Activated CD4-positive, alpha-beta T cell treated with anti-CD3 and anti-CD28 coated beads, Interleukin-2, Interleukin-6, amounts not matched to agents 100 ng/mL and 50 ng/mL, durations not matched to agents 16 hours and 8 hours (primary cell): Measurements from ENCODE around the gene UBE2QL1.

Experiments used
- DNase-seq: peaks from one replicate; pipeline ENCODE4 v3.0.0-alpha.2; 2020

The UBE2QL1 gene

GRCh38 chr5:6482735-6483134 lies 34.1 kb downstream of the UBE2QL1 start:
- no peak for DNase-seq

GRCh38 chr5:6483880-6484382 lies 35.3 kb downstream of the UBE2QL1 start:
- DNase-seq, result peak; percentile 76

GRCh38 chr5:6484446-6484845 lies 35.8 kb downstream of the UBE2QL1 start:
- no peak for DNase-seq

GRCh38 chr5:6484899-6485298 lies 36.2 kb downstream of the UBE2QL1 start:
- no peak for DNase-seq

GRCh38 chr5:6485441-6485840 lies 36.8 kb downstream of the UBE2QL1 start:
- no peak for DNase-seq

- no peak for DNase-seq
These were observed 37.4 kb downstream of the UBE2QL1 start for GRCh38 chr5:6486074-6486473.

- DNase-seq, result no peak
These were observed 38.4 kb downstream of the UBE2QL1 start for GRCh38 chr5:6487081-6487480.

- peak; percentile 20 for DNase-seq
These were observed 39.4 kb downstream of the UBE2QL1 start for GRCh38 chr5:6488021-6488420.

GRCh38 chr5:6489643-6490185 lies 41.1 kb downstream of the UBE2QL1 start:
- no peak for DNase-seq

GRCh38 chr5:6490246-6490645 lies 41.6 kb downstream of the UBE2QL1 start:
- DNase-seq, result no peak

- no peak for DNase-seq
These were observed 42.0 kb downstream of the UBE2QL1 start for GRCh38 chr5:6490693-6491092.

GRCh38 chr5:6491196-6491918 lies 42.7 kb downstream of the UBE2QL1 start:
- DNase-seq, result no peak

- no peak for DNase-seq
These were observed 43.2 kb downstream of the UBE2QL1 start for GRCh38 chr5:6491919-6492290.

- DNase-seq, result peak; percentile 59
These were observed 44.3 kb downstream of the UBE2QL1 start for GRCh38 chr5:6492934-6493333.

- DNase-seq, result no peak
These were observed 45.2 kb downstream of the UBE2QL1 start for GRCh38 chr5:6493681-6494454.

GRCh38 chr5:6494939-6495338 lies 46.3 kb downstream of the UBE2QL1 start:
- DNase-seq, result no peak

GRCh38 chr5:6495433-6496206 lies 47.0 kb downstream of the UBE2QL1 start:
- DNase-seq, result no peak

- DNase-seq, result peak; percentile 87
These were observed 47.5 kb downstream of the UBE2QL1 start for GRCh38 chr5:6496207-6496584.

GRCh38 chr5:6496636-6497035 lies 48.0 kb downstream of the UBE2QL1 start:
- DNase-seq, result peak; percentile 35

GRCh38 chr5:6497262-6497661 lies 48.6 kb downstream of the UBE2QL1 start:
- DNase-seq, result peak; percentile 52

GRCh38 chr5:6498968-6499367 lies 50.3 kb downstream of the UBE2QL1 start:
- peak; percentile 39 for DNase-seq

GRCh38 chr5:6501701-6502100 lies 53.0 kb downstream of the UBE2QL1 start:
- no peak for DNase-seq

GRCh38 chr5:6502421-6502820 lies 53.8 kb downstream of the UBE2QL1 start:
- DNase-seq, result no peak
